HEK293T (cell line): ENCODE results near the gene ISG20L2.

Experiments
- CTCF ChIA-PET: fragments of 350-600 bp; formaldehyde crosslinking; extraction: SDS; loops from one replicate; lab custom pipeline; 2021; ENCODE audit warnings: antibody characterized with exemption, inconsistent platforms; lab: Yijun Ruan, JAX
- POLR2A ChIA-PET: fragments of 350-600 bp; formaldehyde crosslinking; extraction: SDS; loops from one replicate; lab custom pipeline; 2020; ENCODE audit warnings: antibody characterized with exemption, inconsistent platforms; lab: Yijun Ruan, JAX
- DNase-seq: peaks from one replicate; pipeline ENCODE4 v3.0.0; 2012; ENCODE audit warnings: mixed read lengths; ENCODE audit errors: extremely low spot score
- ARNT ChIP-seq: fragments of 450-650 bp; IDR thresholded peaks from 2 replicates; pipeline ENCODE4 v1.6.1; 2017; ENCODE audit warnings: mild to moderate bottlenecking
- BHLHE40 ChIP-seq: fragments of 450-650 bp; IDR thresholded peaks from 2 replicates; pipeline ENCODE4 v1.6.1; 2016; ENCODE audit warnings: mild to moderate bottlenecking, moderate library complexity, borderline replicate concordance
- CTBP1 ChIP-seq: fragments of 450-650 bp; IDR thresholded peaks from 2 replicates; pipeline ENCODE4 v1.6.1; 2016; ENCODE audit warnings: borderline replicate concordance
- ELF4 ChIP-seq: fragments of 450-650 bp; IDR thresholded peaks from 2 replicates; pipeline ENCODE4 v1.6.1; 2017; ENCODE audit warnings: antibody characterized with exemption
- FOXA1 ChIP-seq: fragments of 450-650 bp; IDR thresholded peaks from 2 replicates; pipeline ENCODE4 v1.6.1; 2016; ENCODE audit warnings: mild to moderate bottlenecking
- FOXK2 ChIP-seq: fragments of 450-650 bp; IDR thresholded peaks from 2 replicates; pipeline ENCODE4 v1.6.1; 2016; ENCODE audit warnings: mild to moderate bottlenecking
- FOXM1 ChIP-seq: fragments of 450-650 bp; IDR thresholded peaks from 2 replicates; pipeline ENCODE4 v1.6.1; 2017; ENCODE audit warnings: mild to moderate bottlenecking, borderline replicate concordance
- HDGF ChIP-seq: fragments of 450-650 bp; IDR thresholded peaks from 2 replicates; pipeline ENCODE4 v1.6.1; 2017; ENCODE audit warnings: antibody characterized with exemption, borderline replicate concordance
- L3MBTL2 ChIP-seq: fragments of 450-650 bp; conservative IDR thresholded peaks from 2 replicates; pipeline ENCODE4 v1.6.1; 2016; ENCODE audit warnings: mild to moderate bottlenecking
- LEF1 ChIP-seq: fragments of 450-650 bp; IDR thresholded peaks from 2 replicates; pipeline ENCODE4 v1.6.1; 2017; ENCODE audit warnings: mild to moderate bottlenecking, borderline replicate concordance
- NFRKB ChIP-seq: fragments of 450-650 bp; IDR thresholded peaks from 2 replicates; pipeline ENCODE4 v1.6.1; 2016; ENCODE audit warnings: mild to moderate bottlenecking, moderate library complexity
- SP1 ChIP-seq: fragments of 450-650 bp; IDR thresholded peaks from 2 replicates; pipeline ENCODE4 v1.6.1; 2017
- SUZ12 ChIP-seq: fragments of 450-650 bp; IDR thresholded peaks from 2 replicates; pipeline ENCODE4 v1.6.1; 2016; ENCODE audit warnings: mild to moderate bottlenecking
- TARDBP ChIP-seq: fragments of 450-650 bp; IDR thresholded peaks from 2 replicates; pipeline ENCODE4 v1.6.1; 2016
- ZNF384 ChIP-seq: fragments of 450-650 bp; IDR thresholded peaks from 2 replicates; pipeline ENCODE4 v1.6.1; 2016
- TF ChIP-seq, protein P1 (sequence below): fragments of 450-650 bp; IDR thresholded peaks from 2 replicates; pipeline ENCODE4 v1.6.1; 2016

Gene ISG20L2

DNA sequence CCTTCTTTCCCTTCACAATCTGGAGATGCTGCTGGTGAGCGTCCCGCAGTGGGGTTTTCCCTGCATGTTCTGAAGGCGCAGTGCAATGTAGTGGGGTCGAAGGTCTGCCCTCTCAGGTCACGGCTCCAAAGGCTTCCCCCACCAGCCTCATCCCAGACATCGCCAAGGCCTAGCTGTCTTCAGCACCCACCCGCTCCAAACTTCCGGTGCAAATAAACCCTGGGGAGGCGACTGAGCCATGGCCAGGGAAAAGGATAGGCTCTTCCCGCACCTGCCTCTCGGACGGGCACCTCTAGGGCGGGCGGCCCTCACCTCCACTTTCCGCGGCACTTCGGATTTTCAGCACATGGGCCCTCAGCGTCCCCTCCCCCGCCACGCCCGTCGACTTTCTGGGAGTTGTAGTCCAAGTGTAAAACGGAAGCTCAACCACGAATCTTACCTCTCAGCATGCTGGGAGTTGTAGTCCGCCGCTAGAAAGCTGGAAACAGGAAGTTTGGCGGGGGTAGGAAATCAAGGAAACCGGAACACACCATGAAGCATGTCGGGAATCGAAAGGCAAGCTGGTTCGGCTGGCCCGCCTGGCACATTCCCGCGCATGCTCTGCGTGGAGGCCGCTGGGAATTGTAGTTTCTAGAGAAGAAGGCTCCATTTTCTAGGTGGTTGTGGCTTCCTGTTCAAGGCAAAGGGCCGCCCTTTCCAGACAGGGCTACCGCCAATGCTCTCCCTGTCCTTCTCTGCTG lies 12.3 kb upstream of the ISG20L2 start, which contains the start of gene MRPL24:
Gene MRPL24 (minus strand): TSS at position 348 of the 740 bp plus-strand sequence. CDS start 2,384 bp downstream, outside the sequence.
- ChIA-PET CTCF (interaction anchor here (0.6 to 2.2 kb wide), 6 partner anchors 15 to 121 kb away, joined by 3 to 12 read pairs (median 4); no protein-coding TSS in a partner anchor), POLR2A (interaction anchor here (0.6 to 3.9 kb wide), 19 partner anchors 10 to 160 kb away, joined by 3 to 123 read pairs (median 4); partner anchors contain the start of genes CRABP2, HDGF, ISG20L2 and METTL25B)
- peak; percentile 98 for DNase-seq

DNA sequence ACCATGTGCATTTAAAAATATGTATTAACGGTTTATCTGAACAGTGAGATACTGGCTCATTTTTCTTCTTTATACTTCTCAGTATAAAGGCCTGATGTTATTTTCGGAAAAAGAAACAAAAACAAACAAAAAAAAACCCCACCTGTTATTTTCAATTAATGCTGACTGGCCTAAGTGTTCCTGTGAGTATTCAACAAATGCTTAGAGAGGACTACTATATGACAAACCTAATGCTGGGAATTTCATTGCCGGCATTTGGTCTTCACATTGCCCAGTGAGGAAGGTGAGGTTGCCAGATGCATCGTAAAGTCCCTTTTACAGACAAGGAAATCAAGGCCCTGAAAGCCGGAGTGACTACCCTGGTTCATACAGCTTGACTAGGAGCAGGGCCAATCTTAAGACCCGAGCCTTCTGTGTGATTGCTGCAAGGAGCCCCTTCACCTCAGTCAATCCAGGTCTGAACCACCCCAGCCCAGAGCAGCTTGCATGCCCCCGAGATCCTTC lies 11.7 kb upstream of the ISG20L2 start:
- TF ChIP-seq ZNF384 (no peak), ELF4 (no peak), FOXK2 (no peak)
- POLR2A ChIA-PET, result interaction anchor here (1.0 to 3.9 kb wide), 6 partner anchors 11 to 51 kb away, joined by 3 to 123 read pairs (median 32); partner anchors contain the start of genes HDGF, ISG20L2, METTL25B and PRCC
- CTCF ChIA-PET, result interaction anchor here (0.7 to 2.2 kb wide), 4 partner anchors 14 to 186 kb away, joined by 3 to 12 read pairs (median 6); no protein-coding TSS in a partner anchor
- DNase-seq, result no peak

More for the DNA sequence above, 12.3 kb upstream of the ISG20L2 start, which contains the start of gene MRPL24:
- peak; percentile 99 for TF ChIP-seq ELF4
- TF ChIP-seq L3MBTL2, result peak; percentile 98
- TF ChIP-seq ARNT, result no peak
- TF ChIP-seq FOXM1, result no peak
- TF ChIP-seq FOXA1, result no peak
- TF ChIP-seq, protein P1, sequence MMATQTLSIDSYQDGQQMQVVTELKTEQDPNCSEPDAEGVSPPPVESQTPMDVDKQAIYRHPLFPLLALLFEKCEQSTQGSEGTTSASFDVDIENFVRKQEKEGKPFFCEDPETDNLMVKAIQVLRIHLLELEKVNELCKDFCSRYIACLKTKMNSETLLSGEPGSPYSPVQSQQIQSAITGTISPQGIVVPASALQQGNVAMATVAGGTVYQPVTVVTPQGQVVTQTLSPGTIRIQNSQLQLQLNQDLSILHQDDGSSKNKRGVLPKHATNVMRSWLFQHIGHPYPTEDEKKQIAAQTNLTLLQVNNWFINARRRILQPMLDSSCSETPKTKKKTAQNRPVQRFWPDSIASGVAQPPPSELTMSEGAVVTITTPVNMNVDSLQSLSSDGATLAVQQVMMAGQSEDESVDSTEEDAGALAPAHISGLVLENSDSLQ, result peak; percentile 37; the same call in 1 of the 2 replicates

DNA sequence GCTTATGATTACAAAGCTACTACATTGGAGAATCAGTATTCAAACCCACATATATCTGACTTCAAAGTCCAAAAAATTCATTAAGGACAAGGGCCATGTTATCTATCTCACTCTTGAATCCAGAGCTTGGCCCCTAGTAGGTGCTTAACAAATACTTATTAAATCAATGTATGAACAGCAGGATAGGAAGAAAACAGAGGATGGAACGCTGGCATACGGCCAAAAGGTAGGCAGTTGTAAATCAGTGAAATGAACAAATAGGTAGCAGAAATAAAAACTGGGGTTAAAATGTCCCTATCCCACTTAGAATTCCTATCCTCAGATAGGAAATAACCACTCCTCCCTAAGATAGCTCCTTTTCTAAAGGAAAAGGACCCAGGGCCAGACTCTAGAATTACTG lies 10.3 kb upstream of the ISG20L2 start:
- POLR2A ChIA-PET, result interaction anchor here (3.5 to 3.9 kb wide), 2 partner anchors 10 to 29 kb away, joined by 103 to 123 read pairs; partner anchors contain the start of genes ISG20L2, METTL25B and PRCC
- TF ChIP-seq FOXA1, result no peak
- no peak for TF ChIP-seq CTBP1
- TF ChIP-seq LEF1, result no peak
- TF ChIP-seq FOXM1, result no peak
- TF ChIP-seq ZNF384, result no peak
- no peak for TF ChIP-seq HDGF
- TF ChIP-seq ELF4, result no peak
- TF ChIP-seq SP1, result no peak
- no peak for TF ChIP-seq BHLHE40
- TF ChIP-seq, protein P1, result no peak
- TF ChIP-seq TARDBP, result no peak
- no peak for TF ChIP-seq SUZ12
- no peak for DNase-seq
- CTCF ChIA-PET, result interaction anchor here (0.7 to 1.1 kb wide), 4 partner anchors 13 to 181 kb away, joined by 3 to 4 read pairs (median 4); no protein-coding TSS in a partner anchor

DNA sequence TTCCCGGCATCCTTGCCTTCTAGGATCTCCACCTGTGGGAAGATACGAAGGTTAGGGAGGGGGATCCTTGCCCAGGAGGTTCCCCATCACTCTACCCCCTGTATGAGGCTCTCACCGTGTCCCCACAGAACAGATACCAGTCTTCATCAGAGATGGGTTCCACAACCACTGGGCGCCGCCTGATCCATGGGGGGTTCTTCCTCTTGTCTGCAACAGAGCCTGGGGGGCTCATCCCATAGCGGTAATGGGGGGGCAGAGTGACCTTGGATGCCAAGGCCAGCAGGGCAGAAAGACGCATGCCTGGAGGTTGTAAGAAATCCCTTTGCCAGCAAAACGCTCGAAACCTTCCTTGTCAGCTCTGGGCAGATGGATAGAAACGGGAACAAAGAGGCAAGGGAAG lies 9.8 kb upstream of the ISG20L2 start:
- TF ChIP-seq BHLHE40, result no peak
- no peak for TF ChIP-seq FOXK2
- no peak for TF ChIP-seq L3MBTL2
- TF ChIP-seq CTBP1, result no peak
- no peak for TF ChIP-seq SP1
- TF ChIP-seq FOXM1, result no peak
- no peak for TF ChIP-seq FOXA1
- TF ChIP-seq HDGF, result no peak
- TF ChIP-seq, protein P1, result no peak
- ChIA-PET POLR2A (interaction anchor here (3.5 to 3.9 kb wide), 2 partner anchors 9 to 29 kb away, joined by 103 to 123 read pairs; partner anchors contain the start of genes ISG20L2, METTL25B and PRCC), CTCF (interaction anchor here (0.8 to 1.1 kb wide), 3 partner anchors 12 to 122 kb away, joined by 3 to 4 read pairs (median 4); no protein-coding TSS in a partner anchor)
- DNase-seq, result no peak

DNA sequence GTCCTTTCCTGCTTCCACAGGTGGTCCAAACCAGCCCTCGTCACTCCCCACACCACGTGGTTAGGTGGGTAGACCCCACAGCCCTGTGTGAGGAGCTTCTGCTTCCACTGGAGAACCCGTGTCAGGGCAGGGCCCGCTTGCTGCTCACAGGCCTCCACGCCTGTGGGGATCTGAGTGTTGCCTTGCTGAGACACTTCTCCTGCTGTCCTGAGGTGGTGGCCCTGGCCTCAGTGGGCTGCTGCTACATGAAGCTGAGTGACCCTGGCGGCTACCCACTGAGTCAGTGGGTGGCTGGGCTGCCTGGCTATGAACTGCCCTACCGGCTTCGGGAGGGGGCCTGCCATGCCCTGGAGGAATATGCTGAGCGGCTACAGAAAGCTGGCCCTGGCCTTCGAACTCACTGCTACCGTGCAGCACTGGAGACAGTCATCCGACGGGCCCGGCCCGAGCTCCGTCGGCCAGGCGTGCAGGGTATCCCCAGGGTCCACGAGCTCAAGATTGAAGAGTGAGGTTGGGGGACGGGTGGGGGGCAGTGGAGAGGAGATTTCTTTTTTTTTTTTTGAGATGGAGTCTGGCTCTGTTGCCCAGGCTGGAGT lies 5.5 kb upstream of the ISG20L2 start:
- DNase-seq, result no peak
- ChIA-PET CTCF (no interaction called here), POLR2A (interaction anchor here (1.0 kb wide), 2 partner anchors 45 to 69 kb away, joined by 3 to 4 read pairs; no protein-coding TSS in a partner anchor)
- TF ChIP-seq SP1 (no peak), SUZ12 (no peak), FOXK2 (no peak), ELF4 (no peak), TARDBP (no peak), L3MBTL2 (no peak), HDGF (no peak), FOXA1 (no peak), CTBP1 (no peak), ARNT (no peak), LEF1 (no peak), ZNF384 (no peak), BHLHE40 (no peak), FOXM1 (no peak), NFRKB (no peak)
- TF ChIP-seq, protein P1, result no peak
